CD4-positive, alpha-beta T cell treated with Interferon gamma for 1 hour (primary cell): ENCODE measurements around the gene NRXN3.

Experiments
- DNase-seq: peaks from one replicate; pipeline ENCODE4 v3.0.0-alpha.2; 2020

NRXN3 gene

DNA sequence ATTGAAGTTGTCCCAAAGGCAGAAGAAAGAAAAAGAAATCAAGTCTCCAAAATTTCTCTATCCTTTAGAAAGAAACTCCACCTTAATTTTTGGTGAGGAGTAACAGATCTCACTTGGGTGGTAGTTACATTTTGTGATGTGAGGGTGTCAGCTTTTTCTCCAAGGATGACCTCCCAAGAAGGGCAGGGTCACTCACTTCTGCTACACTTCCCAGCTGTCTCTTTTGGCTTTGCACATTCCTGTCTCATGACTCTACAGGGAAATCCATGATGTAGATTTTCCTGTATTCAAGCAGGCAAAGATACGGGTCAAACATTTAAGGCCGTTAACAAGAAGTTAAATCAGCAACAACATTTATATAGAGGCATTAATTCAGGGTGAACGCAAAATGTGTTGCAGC, 1016.4 kb downstream of the NRXN3 start:
- no peak for DNase-seq

DNA sequence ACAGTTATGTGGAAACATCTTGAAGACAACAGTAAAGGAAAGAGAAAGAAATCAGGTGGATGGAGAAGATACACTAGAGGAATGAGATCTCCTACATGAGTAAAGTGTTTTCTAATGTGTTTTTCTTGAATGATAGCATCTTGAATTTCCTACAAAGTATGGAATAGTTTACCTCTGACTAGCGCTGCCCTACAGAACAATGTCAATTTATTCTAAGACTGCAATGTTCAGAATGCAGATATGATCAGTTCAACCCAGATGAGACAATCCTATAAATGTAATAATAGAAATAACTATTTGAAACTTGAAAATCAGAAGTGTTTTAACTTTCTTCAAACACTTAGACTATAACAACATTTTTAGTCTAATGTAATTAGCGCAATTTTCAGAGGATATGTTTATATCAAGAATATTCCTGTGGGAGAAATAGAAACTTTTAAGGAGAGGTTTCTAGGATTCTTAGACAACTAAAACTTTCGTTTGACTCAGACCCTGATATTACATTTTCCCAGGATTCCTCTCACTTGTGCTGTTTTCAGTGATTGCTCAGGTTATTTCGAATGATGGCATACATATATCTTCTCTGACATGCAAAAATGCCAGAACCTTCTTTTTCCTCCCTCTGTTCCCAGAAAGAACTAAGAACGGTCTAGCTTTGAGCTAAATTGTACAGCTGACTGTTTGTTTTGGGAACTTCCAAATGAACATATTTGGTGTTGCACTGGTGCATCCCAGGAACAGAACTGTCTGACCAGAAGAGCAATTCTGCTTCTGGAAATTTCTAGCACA, 1023.7 kb downstream of the NRXN3 start:
- DNase-seq, result no peak

DNA sequence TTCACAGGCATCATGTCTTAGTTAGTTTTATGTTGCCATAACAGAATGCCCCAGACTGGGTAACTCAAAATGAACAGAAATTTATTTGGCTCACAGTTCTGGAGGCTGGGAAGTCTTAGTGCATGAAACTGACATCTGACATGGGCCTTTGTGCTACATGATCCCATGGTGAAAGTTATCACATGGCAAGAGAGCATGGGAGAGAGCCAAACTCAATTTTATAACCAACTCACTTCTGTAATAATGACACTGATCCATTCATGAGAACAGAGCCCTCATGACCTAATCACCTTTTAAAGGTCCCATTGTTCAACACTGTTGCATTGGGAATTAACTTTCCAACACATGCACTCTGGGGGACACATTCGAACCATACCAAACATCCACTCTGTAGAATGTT, 1026.0 kb downstream of the NRXN3 start:
- DNase-seq, result no peak

DNA sequence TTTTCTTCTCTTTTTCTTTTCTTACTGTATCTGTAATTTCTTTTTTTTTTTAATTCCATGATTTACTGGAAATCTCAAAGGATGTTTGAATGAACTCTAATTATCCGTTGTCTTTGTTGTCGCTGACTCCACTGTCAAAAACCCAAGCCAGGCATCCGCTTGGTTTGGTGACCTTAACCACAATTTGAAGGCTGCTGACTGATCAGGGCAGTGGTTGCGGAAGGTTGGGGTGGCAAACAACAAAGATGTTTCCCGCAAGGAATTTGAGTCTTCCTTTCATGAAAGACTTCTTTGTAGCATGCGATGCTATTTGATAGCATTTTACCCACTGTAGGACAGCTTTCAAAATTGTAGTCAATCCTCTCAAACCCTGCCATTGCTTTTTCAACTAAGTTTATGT, 1027.3 kb downstream of the NRXN3 start:
- no peak for DNase-seq

DNA sequence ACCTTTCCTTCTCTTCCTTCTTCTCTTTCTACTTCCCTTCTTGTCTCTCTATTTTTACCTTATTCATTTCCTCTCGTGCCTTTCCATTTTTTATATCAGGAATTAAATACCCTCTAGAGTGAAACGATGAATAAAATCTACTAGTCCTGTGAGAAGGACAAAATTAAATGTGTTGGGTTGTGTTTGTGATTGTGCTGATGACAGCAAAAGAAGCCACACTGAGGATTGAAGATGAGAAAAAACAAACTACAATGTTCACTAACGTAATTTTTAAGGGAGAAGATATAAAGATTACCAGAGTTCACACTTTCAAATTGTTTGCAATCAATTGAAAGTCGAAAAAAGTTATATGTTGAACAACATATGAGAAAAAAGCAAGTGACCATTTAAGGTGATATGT, 1029.0 kb downstream of the NRXN3 start:
- DNase-seq, result no peak

DNA sequence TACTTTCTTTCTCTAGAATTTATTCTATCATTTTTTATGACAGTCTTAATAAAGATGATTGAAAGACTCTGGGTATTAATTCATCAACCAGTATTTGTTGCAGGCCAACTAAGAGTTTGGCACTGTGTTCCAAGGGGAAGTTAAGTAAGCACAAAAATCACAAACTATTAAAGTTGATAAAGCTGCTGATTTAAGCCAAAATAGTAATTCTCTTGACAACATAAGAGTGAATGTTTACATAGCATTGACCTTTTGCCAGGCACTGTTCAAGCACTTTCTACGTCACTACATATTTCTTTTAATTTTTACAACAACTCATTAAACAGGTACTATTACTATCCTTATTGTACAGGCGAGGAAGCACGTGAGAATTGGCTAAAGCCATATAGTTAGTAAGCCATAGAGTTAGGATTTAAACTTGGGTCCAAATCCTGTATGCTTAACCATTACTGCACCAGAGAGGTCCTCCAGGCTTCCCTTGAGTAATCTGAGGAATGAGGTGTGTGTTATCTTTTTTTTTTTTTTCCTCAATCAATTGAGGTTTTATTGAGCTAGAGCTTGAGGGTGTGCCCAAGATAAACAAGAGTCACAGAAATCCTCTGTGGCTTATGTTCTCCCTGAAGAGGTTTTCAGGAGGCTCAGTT, 1031.5 kb downstream of the NRXN3 start:
- no peak for DNase-seq

DNA sequence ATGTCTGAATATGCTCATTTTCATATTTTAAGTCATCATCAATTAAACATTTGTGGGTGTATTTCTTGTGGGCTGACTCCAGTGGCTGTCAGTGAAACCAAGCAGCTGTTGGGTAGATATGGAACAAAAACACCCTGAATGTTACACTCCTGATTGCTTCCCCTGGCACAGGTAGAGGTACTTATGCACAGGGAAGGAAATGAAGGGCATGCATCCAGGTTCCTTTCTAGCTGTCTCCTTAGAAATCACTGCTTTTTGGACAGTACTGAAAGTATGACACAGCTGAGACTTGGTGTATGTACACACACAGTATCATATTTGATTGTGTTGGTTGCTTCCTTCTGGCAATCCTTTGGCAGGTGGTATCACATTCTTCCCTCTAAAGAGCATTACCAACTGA, 1034.4 kb downstream of the NRXN3 start:
- no peak for DNase-seq

DNA sequence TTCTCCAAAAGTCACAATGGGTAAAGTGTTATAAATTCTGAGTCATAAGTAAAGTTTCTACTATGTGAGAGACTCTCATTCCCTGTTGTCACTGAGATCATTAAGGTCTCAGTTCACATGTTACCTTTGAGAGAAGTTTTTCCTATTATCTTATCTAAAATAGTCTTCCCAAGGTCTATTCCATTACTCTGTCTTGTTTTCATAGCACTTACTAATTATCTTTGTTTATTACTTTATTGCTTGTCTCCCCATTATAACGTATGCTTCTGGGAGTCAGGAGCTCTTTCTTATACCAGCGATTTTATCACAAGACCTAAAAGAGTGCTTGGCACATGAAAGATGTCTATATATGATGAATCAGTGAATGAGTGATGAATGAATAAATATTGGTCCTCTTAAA, 1039.2 kb downstream of the NRXN3 start:
- DNase-seq, result no peak

DNA sequence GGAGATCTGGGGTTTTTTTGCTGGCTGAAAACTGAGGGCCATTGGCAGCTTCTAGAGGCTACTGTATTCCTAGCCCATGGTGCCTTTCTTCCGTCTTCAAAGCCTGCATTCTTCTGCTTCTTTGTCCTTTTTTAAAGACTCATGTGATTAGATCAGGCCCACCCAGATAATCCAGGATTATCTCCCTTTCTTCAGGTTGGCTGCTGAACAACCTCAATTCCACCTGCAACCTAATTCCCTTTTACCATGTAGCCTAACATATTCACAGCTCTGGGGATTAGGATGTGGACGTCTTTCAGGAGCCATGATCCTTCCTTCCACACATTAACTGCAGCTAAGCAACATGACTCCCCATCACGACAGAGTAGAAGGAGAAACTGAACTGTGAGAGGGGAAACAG, 1055.6 kb downstream of the NRXN3 start:
- no peak for DNase-seq

DNA sequence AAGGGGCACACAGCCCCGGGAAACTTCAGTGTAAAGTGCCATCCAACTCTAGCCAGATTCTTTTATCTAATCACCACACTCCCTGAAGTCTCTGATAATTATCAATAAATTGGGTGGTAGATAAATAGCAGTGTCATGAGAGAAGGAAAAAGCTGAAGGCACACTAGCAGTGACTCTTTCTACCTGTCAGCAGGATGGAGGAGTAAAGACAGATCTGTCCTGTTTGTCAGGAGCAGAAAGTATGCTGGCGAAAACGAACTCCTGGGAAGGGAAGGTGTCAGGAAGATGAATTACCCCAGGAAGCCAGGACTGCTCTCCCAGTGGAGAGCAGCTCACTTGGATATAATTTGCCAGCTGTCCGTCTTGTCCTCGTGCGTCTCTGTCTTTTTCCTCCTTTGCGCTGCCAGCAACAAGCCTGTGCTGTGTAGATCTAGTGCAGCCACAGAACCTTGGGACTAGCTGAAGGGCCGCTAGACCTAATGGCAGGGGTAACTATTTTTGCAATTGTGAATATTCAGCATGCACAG, 1059.3 kb downstream of the NRXN3 start:
- no peak for DNase-seq

DNA sequence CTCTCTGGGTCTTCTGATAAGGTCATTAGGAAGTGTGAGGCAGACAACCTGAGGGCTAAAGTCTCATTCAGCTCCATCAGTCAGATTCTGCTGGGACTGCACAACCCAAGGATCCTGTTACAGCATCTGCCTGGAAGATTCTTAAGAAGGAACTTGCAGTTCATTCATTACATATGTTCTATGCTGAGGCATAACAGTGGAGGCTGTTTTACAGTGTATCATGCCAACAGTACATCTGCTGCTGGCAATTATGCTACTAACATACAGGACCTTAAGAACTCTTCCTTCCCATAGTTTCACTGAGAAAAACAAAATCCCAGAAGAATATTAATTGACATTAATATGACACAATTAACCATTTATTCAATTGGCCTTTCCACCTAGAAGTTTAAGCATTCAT, 1072.5 kb downstream of the NRXN3 start:
- DNase-seq, result no peak

DNA sequence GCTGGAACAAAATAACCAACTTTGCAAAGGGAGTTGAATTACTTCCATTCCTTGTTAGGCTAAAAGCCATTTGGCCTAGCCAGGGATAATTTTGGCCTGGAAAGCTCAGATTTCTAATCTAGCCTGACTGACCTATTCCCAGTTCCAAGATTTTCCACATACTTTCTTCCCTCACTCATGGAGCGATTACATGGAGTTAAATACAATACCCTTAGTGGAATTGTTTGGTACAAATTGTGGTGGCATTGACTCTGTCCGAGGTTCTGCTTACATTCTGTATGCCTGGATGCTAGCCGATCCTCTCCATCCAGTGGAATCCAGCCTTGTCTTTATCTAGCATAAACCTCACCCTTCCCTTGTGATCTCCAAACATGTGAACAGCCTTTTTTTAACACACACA, 1076.0 kb downstream of the NRXN3 start:
- no peak for DNase-seq

DNA sequence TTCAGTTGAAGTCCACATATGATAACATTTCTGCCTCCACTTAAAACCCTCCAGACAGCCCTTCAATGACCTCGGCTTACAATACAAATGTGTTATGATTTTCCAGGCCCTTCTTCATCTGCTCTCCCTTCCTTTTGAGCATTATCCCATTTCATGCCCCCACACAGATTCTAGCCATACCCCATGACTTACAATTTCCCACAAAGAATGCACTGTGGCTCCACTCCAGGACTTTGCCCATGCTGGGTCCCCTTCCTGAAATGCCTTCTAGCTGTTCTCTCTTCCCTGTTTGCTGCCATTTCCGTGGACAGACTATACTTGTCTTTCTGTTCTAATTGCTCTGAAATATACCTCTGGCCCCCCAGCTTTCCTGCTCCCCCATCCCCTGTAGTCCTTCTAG, 1078.0 kb downstream of the NRXN3 start:
- DNase-seq, result no peak

DNA sequence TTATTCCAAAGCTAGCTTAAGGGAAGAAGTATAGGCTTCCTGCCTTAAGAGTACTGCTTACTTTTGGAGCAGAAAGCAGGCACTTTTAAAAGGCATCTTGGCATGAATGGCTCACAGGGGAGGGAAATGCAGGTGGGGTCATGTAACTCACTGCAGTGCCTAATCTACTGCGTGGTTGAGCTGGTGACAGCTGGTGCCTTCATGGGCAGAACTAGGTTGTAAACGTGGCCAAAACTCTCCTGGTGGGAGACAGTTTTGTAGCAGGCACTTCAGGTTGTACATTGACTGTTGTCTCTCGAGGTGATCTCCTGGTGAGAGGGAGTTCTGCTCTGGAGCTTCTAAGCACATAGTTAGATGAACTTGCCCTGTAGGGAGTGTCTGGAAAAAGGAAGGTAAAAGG, 1078.6 kb downstream of the NRXN3 start:
- no peak for DNase-seq

DNA sequence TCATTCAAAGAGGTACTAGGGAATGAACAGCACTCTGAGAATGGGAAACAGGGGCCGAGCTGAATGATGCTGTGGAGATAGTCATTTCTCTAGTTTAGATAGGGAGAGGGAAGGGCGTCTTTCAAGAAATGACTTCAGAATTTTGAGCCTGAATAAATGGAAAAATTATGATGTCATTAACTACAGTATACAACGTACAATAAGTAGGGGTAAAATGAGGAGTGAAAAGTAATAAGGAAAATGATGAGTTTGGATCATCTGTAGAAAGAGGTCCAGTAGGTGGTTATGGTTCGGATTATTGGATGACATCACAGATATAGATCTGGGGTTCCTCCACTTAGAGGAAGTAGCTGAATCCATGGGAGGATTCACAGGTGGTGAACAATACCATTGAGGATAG, 1081.1 kb downstream of the NRXN3 start:
- no peak for DNase-seq

DNA sequence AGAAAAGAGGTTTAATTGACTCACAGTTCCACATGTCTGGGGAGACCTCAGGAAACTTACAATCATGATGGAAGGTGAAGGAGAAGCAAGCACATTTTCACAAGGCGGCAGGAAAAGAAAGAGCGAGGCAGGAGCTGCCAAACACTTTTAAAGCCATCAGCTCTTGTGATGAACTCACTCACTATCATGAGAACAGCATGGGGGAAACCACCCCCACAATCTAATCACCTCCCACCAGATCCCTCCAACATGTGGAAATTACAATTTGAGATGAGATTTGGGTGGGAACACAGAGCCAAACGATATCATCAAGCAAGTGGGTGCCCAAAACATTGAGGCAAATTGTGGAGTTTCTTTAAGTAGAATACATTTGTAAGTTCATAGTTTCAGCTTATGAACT, 1083.4 kb downstream of the NRXN3 start:
- no peak for DNase-seq

DNA sequence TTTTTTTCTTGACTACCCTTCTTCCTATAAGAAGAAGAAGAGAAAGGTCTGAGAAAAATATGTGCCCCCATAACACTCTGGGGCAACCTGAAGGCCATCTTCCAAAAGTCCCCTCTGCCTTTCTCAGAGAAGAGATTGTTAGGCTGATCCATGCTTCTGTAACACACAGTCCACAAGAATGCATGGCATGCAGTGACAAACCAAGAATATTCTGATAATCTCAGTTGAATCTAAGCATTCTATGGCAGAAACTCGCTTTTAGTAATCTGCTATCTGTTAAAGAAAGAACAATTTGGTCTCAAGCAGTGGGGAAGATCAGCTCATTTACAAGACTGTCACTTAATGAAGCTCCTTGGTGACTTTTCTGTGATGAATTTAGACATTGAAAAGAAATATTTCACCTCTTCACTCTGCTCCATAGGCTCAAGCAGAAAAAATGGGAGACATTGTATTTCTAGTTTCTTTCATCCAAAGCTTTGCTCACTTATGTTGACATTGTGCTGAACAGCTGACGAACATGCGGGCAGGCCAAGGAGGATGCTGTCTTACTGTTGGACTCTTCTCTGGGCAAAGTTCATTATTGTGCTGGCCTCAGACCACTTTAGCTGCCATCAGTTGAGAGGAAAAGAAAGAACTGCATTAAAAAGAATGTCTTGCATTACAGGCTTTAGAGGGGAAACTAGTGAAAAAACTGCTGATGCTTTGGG, 1084.0 kb downstream of the NRXN3 start:
- DNase-seq, result no peak

DNA sequence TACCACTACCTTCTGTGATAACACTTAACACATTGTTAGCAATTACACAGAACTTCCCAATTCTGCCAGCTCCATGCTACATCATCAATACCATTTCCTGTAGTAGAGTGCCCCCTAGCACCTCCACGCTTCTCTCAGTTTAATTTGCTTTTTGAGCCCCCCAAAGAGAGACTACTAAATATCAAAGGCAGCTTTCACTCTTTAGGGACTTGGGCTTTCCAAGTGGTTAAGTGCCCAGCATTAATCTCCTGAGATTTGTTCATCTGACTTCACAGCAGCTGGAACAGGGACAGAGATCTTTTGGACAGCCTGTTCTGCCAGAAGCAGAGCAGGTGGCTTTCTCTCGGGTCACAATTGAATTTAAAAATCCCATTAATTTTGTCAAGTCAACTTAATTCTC, 1086.2 kb downstream of the NRXN3 start:
- DNase-seq, result no peak

DNA sequence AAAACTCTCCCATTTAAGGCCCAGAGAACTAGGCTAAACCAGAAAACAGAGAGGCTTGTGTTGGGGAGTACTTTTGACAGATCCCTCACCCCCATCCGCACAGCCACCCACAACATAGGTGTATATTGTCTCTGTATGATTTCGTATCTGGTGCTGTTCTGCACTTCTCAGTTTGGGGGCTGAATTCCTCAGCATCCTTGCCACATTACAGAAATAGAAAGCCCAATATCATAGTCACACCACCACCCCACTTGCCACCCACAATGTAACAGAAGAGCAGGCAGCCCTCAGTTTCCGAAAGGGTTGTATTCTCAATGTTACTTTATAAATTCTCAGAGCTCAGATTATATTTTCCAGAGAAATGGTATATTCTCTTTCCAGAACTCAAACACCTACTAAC, 1090.2 kb downstream of the NRXN3 start:
- no peak for DNase-seq

DNA sequence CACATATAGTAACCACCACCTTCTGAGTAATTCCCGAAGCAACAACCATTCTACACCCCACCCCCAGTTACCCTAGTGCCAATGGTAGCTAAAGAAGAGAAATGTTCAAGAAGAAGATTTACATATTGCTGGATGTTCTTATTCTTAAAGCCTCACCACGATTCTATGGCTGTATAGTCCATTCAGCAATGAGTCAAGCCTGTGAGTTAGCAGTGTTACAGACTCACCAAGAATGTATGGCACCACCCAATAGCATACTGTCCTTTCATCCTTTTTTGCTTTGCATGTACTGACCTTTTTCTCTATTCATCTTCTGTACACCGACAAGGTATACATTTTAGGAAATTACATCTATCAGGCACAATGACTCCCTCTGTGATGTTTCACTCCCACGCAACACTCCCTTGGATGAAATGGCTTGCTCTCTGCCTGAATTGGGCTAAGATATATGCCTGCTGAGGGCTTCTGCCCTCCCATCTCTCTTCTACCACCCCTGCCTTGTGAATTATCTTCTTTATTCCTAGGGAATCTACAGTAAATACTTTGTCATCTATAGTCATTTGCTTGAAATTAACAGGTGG, 1095.3 kb downstream of the NRXN3 start:
- no peak for DNase-seq

DNA sequence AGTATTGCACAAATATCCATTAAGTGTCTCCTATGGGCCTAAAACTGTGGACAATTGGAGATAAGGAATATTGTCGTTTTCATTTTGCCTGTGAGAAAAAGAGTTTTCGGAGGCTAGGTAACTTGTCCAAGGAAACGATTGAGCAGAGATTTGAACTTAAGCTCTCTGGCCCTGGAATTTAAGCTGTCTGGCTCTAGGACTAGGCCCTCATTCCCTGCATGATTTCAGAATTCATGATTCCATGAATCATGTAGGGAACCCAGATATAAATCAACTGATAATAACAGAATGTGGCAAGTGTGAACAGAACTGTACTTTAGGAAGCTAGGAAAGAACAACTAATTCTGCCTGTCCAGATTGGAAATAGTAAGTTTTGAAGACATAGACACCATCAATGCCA, 1100.2 kb downstream of the NRXN3 start:
- no peak for DNase-seq

DNA sequence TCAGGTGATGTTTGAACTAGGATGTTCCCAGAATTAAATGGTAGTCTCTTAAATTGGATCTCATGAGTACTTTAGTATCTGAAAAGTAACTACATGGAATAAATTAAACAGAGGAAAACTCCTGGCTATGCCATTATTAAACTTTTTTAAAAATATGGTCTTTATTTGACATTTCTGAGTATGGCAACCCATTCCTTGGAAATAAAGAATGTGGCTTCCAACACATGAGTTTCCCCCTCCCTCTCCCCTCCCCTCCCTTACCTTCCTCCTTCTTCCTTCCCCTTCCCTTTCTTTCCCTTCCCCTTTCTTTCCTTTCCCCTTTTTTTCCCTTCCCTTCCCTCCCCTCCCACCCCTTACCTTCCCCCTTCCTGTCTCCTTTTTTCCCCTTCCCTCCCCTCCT, 1100.9 kb downstream of the NRXN3 start:
- DNase-seq, result no peak

DNA sequence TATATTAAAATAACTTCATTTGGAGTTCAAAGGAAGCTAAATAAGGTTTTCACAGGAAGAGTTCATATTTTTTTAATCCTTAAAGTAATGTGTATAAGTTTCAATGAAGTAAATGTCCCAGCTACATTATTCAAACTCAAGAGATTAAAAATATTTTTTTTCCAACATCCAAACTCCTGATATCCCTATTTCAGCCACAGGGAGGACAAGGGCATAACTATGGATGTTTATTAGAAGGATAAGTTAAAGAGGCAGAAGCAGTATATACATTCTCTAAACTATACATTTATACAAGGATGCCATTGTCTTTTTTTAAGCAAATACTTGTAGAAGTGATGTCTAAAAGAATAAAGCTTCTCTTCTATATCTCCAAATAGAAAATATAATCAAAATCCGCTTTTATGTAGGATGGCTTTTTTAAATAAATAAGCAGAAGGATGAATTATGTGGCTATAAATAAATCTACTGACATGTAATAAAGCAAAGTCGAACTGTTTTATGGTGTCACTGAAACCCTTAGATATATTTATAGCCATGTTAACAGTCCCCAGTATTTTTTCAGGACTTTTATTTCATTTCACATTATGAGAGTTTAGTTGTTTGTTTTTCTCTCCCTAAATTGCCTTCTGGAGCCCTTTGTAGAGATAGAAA, 1104.6 kb downstream of the NRXN3 start:
- DNase-seq, result no peak
